NT2/D1 (cell line): Measurements from ENCODE around the gene GAREM2.

ENCODE experiments used
- SUZ12 ChIP-seq: IDR thresholded peaks from 2 replicates; pipeline ENCODE4 v1.6.1; 2011; ENCODE audit not compliant: insufficient read length, insufficient read depth; ENCODE audit errors: extremely low read depth
- ZNF274 ChIP-seq: IDR thresholded peaks from 2 replicates; pipeline ENCODE4 v1.6.1; 2011; ENCODE audit warnings: mild to moderate bottlenecking, low read depth, low read length

DNA sequence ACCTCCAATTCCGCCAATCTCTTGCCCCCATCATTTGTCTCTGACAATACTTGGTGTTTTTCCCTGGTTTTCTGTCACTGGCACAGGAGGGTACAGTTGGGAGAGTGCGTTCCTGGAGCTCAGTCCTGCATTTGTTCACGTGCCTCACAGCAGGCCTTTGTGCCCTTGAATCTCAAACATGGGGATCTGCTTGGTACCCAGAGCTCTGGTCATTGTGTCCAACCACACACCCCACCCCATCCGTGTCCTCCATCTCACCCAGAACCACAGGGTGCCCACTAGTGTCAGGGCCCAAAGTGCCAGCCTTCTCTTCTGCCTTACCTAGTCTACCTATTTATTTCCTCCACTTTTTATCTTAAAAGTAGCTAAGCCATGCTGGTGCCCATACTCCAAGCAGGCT lies 16.2 kb downstream of the GAREM2 start:
- TF ChIP-seq ZNF274 (no peak), SUZ12 (no peak)
